ENCODE measurements around the gene CHST8. TPM values are rescaled to one million over a fixed set of nuclear protein-coding genes. Genes with fewer than 3 reads are reported as not detected.
A peak's percentile ranks its signal among the peaks of the same experiment; 100 is the strongest.

CHST8 gene
- total and polyA plus RNA-seq, 4 donors = 0.36 to 1.4 (median 0.96) TPM; not detected in 1

GRCh38 chr19:33771384-33772101 lies 149.8 kb downstream of the CHST8 start:
- DNase-seq (peak; percentile 73 to 89), ATAC-seq (ENCODE audit: low FRiP score) (peak; percentile 51)
- Histone ChIP-seq H3K27me3 (ENCODE audit: control insufficient read depth in 1 of 2, insufficient read depth in 2 of 2, low read length in 1 of 2) (no peaks in the 10 kb centered on the region), H3K27ac (ENCODE audit: low read depth in 1 of 2, low read length in 2 of 2) (no peak overlapping the region), H3K9me3 (ENCODE audit: control insufficient read depth, low read length) (no peaks in the 10 kb centered on the region), H3K4me1 (ENCODE audit: control insufficient read depth in 1 of 2, insufficient read depth in 2 of 2, low read length in 2 of 2) (no peaks in the 10 kb centered on the region), H3K4me3 (ENCODE audit: low read length in 2 of 2) (no peak overlapping the region), H3K36me3 (ENCODE audit: control insufficient read depth in 1 of 2, insufficient read depth in 2 of 2, low read length in 1 of 2) (no peaks in the 10 kb centered on the region)
- intact Hi-C loops (cut with DNase I) = loop anchor here (1.0 to 10.0 kb wide), 4 partner anchors 339 to 537 kb away; no protein-coding TSS in a partner anchor
- WGBS, 2 donors = 29 to 30% methylated on average over 19 of the region's 19 CpGs

- WGBS, 2 donors = 94 to 96% methylated on average over 72 of the region's 72 CpGs
- Histone ChIP-seq H3K36me3 (ENCODE audit: control insufficient read depth in 1 of 2, insufficient read depth in 2 of 2, low read length in 1 of 2) (no peaks in the 10 kb centered on the region), H3K27me3 (ENCODE audit: control insufficient read depth in 1 of 2, insufficient read depth in 2 of 2, low read length in 1 of 2) (no peaks in the 10 kb centered on the region), H3K4me3 (ENCODE audit: low read length in 2 of 2) (no peak overlapping the region), H3K9me3 (ENCODE audit: control insufficient read depth, low read length) (no peaks in the 10 kb centered on the region), H3K4me1 (ENCODE audit: control insufficient read depth in 1 of 2, insufficient read depth in 2 of 2, low read length in 2 of 2) (no peaks in the 10 kb centered on the region), H3K27ac (ENCODE audit: low read depth in 1 of 2, low read length in 2 of 2) (no peak overlapping the region)
- ATAC-seq (ENCODE audit: low FRiP score) = no peak
- no peak for DNase-seq
- intact Hi-C loops (cut with DNase I) = loop anchor here (5.0 to 10.0 kb wide), 3 partner anchors 340 to 537 kb away; no protein-coding TSS in a partner anchor
These were observed 150.5 kb downstream of the CHST8 start for GRCh38 chr19:33772102-33772857.

- intact Hi-C loops (cut with DNase I) = loop anchor here (5.0 to 10.0 kb wide), 3 partner anchors 341 to 538 kb away; no protein-coding TSS in a partner anchor
- Histone ChIP-seq H3K4me1 (ENCODE audit: control insufficient read depth in 1 of 2, insufficient read depth in 2 of 2, low read length in 2 of 2) (no peaks in the 10 kb centered on the region), H3K27me3 (ENCODE audit: control insufficient read depth in 1 of 2, insufficient read depth in 2 of 2, low read length in 1 of 2) (no peaks in the 10 kb centered on the region), H3K36me3 (ENCODE audit: control insufficient read depth in 1 of 2, insufficient read depth in 2 of 2, low read length in 1 of 2) (no peaks in the 10 kb centered on the region), H3K9me3 (ENCODE audit: control insufficient read depth, low read length) (no peaks in the 10 kb centered on the region), H3K4me3 (ENCODE audit: low read length in 2 of 2) (no peak overlapping the region), H3K27ac (ENCODE audit: low read depth in 1 of 2, low read length in 2 of 2) (no peak overlapping the region)
- ATAC-seq (ENCODE audit: low FRiP score) (no peak), DNase-seq (no peak)
- 95 to 96% methylated on average over 23 of the region's 23 CpGs for WGBS, 2 donors
These were observed 151.1 kb downstream of the CHST8 start for GRCh38 chr19:33772858-33773180.

GRCh38 chr19:33773704-33774624 lies 152.2 kb downstream of the CHST8 start:
- H3K27me3 ChIP-seq (ENCODE audit: control insufficient read depth in 1 of 2, insufficient read depth in 2 of 2, low read length in 1 of 2) = no peaks in the 10 kb centered on the region
- H3K4me3 ChIP-seq (ENCODE audit: low read length in 2 of 2) = no peak overlapping the region
- whole genome bisulfite sequencing, 2 donors = 36% methylated on average over 6 of the region's 6 CpGs
- DNase-seq (no peak), ATAC-seq (ENCODE audit: low FRiP score) (no peak)
- H3K27ac ChIP-seq (ENCODE audit: low read depth in 1 of 2, low read length in 2 of 2) = no peak overlapping the region
- H3K4me1 ChIP-seq (ENCODE audit: control insufficient read depth in 1 of 2, insufficient read depth in 2 of 2, low read length in 2 of 2) = no peaks in the 10 kb centered on the region
- intact Hi-C loops (cut with DNase I) = loop anchor here (5.0 to 10.0 kb wide), 3 partner anchors 342 to 539 kb away; no protein-coding TSS in a partner anchor
- H3K36me3 ChIP-seq (ENCODE audit: control insufficient read depth in 1 of 2, insufficient read depth in 2 of 2, low read length in 1 of 2) = no peaks in the 10 kb centered on the region
- H3K9me3 ChIP-seq (ENCODE audit: control insufficient read depth, low read length) = no peaks in the 10 kb centered on the region

GRCh38 chr19:33774751-33775150 lies 153.0 kb downstream of the CHST8 start:
- H3K4me3 ChIP-seq (ENCODE audit: low read length in 2 of 2) = no peak overlapping the region
- ATAC-seq (ENCODE audit: low FRiP score) (no peak), DNase-seq (no peak)
- 74 to 75% methylated on average over 6 of the region's 6 CpGs for WGBS, 2 donors
- H3K36me3 ChIP-seq (ENCODE audit: control insufficient read depth in 1 of 2, insufficient read depth in 2 of 2, low read length in 1 of 2) = no peaks in the 10 kb centered on the region
- intact Hi-C loops (cut with DNase I) = loop anchor here (5.0 to 10.0 kb wide), 4 partner anchors 228 to 540 kb away; no protein-coding TSS in a partner anchor
- no peak overlapping the region for H3K27ac ChIP-seq (ENCODE audit: low read depth in 1 of 2, low read length in 2 of 2)
- no peaks in the 10 kb centered on the region for H3K9me3 ChIP-seq (ENCODE audit: control insufficient read depth, low read length)
- no peaks in the 10 kb centered on the region for H3K4me1 ChIP-seq (ENCODE audit: control insufficient read depth in 1 of 2, insufficient read depth in 2 of 2, low read length in 2 of 2)
- H3K27me3 ChIP-seq (ENCODE audit: control insufficient read depth in 1 of 2, insufficient read depth in 2 of 2, low read length in 1 of 2) = no peaks in the 10 kb centered on the region

- Histone ChIP-seq H3K36me3 (ENCODE audit: control insufficient read depth in 1 of 2, insufficient read depth in 2 of 2, low read length in 1 of 2) (no peaks in the 10 kb centered on the region), H3K4me3 (ENCODE audit: low read length in 2 of 2) (no peak overlapping the region), H3K27me3 (ENCODE audit: control insufficient read depth in 1 of 2, insufficient read depth in 2 of 2, low read length in 1 of 2) (no peaks in the 10 kb centered on the region), H3K4me1 (ENCODE audit: control insufficient read depth in 1 of 2, insufficient read depth in 2 of 2, low read length in 2 of 2) (no peaks in the 10 kb centered on the region), H3K9me3 (ENCODE audit: control insufficient read depth, low read length) (no peaks in the 10 kb centered on the region), H3K27ac (ENCODE audit: low read depth in 1 of 2, low read length in 2 of 2) (no peak overlapping the region)
- DNase-seq (no peak), ATAC-seq (ENCODE audit: low FRiP score) (no peak)
- intact Hi-C loops (cut with DNase I) = loop anchor here (5.0 to 10.0 kb wide), 2 partner anchors 226 to 541 kb away; no protein-coding TSS in a partner anchor
- 81 to 82% methylated on average over 9 of the region's 9 CpGs for whole genome bisulfite sequencing, 2 donors
These were observed 154.2 kb downstream of the CHST8 start for GRCh38 chr19:33775731-33776487.

- H3K4me1 ChIP-seq (ENCODE audit: control insufficient read depth in 1 of 2, insufficient read depth in 2 of 2, low read length in 2 of 2) = no peaks in the 10 kb centered on the region
- no peaks in the 10 kb centered on the region for H3K9me3 ChIP-seq (ENCODE audit: control insufficient read depth, low read length)
- ATAC-seq (ENCODE audit: low FRiP score) (no peak), DNase-seq (no peak)
- no peaks in the 10 kb centered on the region for H3K36me3 ChIP-seq (ENCODE audit: control insufficient read depth in 1 of 2, insufficient read depth in 2 of 2, low read length in 1 of 2)
- no peak overlapping the region for H3K4me3 ChIP-seq (ENCODE audit: low read length in 2 of 2)
- intact Hi-C loops (cut with DNase I) = loop anchor here (5.0 to 10.0 kb wide), 2 partner anchors 225 to 543 kb away; no protein-coding TSS in a partner anchor
- H3K27ac ChIP-seq (ENCODE audit: low read depth in 1 of 2, low read length in 2 of 2) = no peak overlapping the region
- H3K27me3 ChIP-seq (ENCODE audit: control insufficient read depth in 1 of 2, insufficient read depth in 2 of 2, low read length in 1 of 2) = no peaks in the 10 kb centered on the region
- WGBS, 2 donors = 83 to 90% methylated on average over 9 of the region's 9 CpGs
These were observed 155.6 kb downstream of the CHST8 start for GRCh38 chr19:33777351-33777750.

GRCh38 chr19:33777753-33778088 lies 156.0 kb downstream of the CHST8 start:
- Histone ChIP-seq H3K27me3 (ENCODE audit: control insufficient read depth in 1 of 2, insufficient read depth in 2 of 2, low read length in 1 of 2) (no peaks in the 10 kb centered on the region), H3K27ac (ENCODE audit: low read depth in 1 of 2, low read length in 2 of 2) (no peak overlapping the region), H3K4me1 (ENCODE audit: control insufficient read depth in 1 of 2, insufficient read depth in 2 of 2, low read length in 2 of 2) (no peaks in the 10 kb centered on the region), H3K4me3 (ENCODE audit: low read length in 2 of 2) (no peak overlapping the region), H3K9me3 (ENCODE audit: control insufficient read depth, low read length) (no peaks in the 10 kb centered on the region), H3K36me3 (ENCODE audit: control insufficient read depth in 1 of 2, insufficient read depth in 2 of 2, low read length in 1 of 2) (no peaks in the 10 kb centered on the region)
- 52 to 53% methylated on average over 16 to 17 of the region's 17 CpGs for WGBS, 2 donors
- no peak for DNase-seq
- ATAC-seq (ENCODE audit: low FRiP score) = no peak
- intact Hi-C loops (cut with DNase I) = loop anchor here (1.0 to 10.0 kb wide), 6 partner anchors 221 to 543 kb away; no protein-coding TSS in a partner anchor
